K562 (cell line): ENCODE results near the gene PAN2. TPM values are rescaled to one million over a fixed set of nuclear protein-coding genes. Genes with fewer than 3 reads are reported as not detected.
"Not testable (repeated sequence)": the region's sequence is repeated elsewhere in the genome, so short reads cannot be mapped to it uniquely, and the experiment has no call there.

ENCODE experiments used
- ATAC-seq: fragments of 200-7000 bp; cut with Tn5 transposase; 3 replicates; pipeline ENCODE4 v1.9.1; 2020; ENCODE audit warnings: moderate library complexity
- BruUV-seq: library from RNA; stranded (reverse); fragments of 400-500 nt; replicated peaks from 2 replicates; lab custom pipeline; 2021; lab: Mats Ljungman, UMichigan
- CTCF ChIA-PET: fragments of 300-600 bp; formaldehyde crosslinking; extraction: SDS; loops from one replicate; lab custom pipeline; 2021; ENCODE audit warnings: low intra/inter-chr PET ratio; lab: Yijun Ruan, JAX
- POLR2A ChIA-PET: fragments of 300-600, 350-650 bp; sonication (Branson Sonifier 250); formaldehyde crosslinking; extraction: SDS; loops from one replicate; lab custom pipeline; 2021; ENCODE audit warnings: antibody characterized with exemption, inconsistent platforms; lab: Yijun Ruan, JAX
- DNase-seq, 4 experiments: peaks; one replicate each; pipeline versions ENCODE4 v3.0.0 to v3.0.0-alpha.2; 2011 to 2018; ENCODE audit warnings: low spot score in 3 of 4, mixed read lengths in 3 of 4; ENCODE audit errors: extremely low read depth in 1 of 4
- FAIRE-seq: peaks from 2 replicates; lab custom pipeline; 2011; peaks lifted over from hg19 to GRCh38; lab: Jason Lieb, UNC
- H2AFZ ChIP-seq: 2 replicates; pipeline ENCODE4 v1.6.0; 2011; ENCODE audit warnings: low read depth, low read length, control low read depth, inconsistent platforms
- H3K27ac ChIP-seq: fragments of 200-600 bp; 3 replicates; pipeline ENCODE4 v1.8.0; 2011; ENCODE audit warnings: low read depth, mild to moderate bottlenecking, control low read depth, inconsistent platforms, low read length, moderate library complexity, mixed read lengths; ENCODE audit errors: extremely low read depth
- H3K27me3 ChIP-seq, 2 experiments: fragments of 300-600 bp in 1 of 2; 2 replicates in 1 of 2; 3 replicates in 1 of 2; pipeline versions ENCODE4 v1.6.0 to v1.8.0; 2011; ENCODE audit warnings: inconsistent platforms in 2 of 2, low read length in 2 of 2, mild to moderate bottlenecking in 1 of 2, mixed read lengths in 1 of 2, moderate library complexity in 1 of 2; ENCODE audit not compliant: control insufficient read depth in 2 of 2, insufficient read depth in 2 of 2
- H3K36me3 ChIP-seq: fragments of 300-600 bp; 3 replicates; pipeline ENCODE4 v1.8.0; 2011; ENCODE audit warnings: mild to moderate bottlenecking, low read length, inconsistent platforms; ENCODE audit not compliant: control insufficient read depth, insufficient read depth
- H3K4me1 ChIP-seq, 2 experiments: fragments of 200-600 bp in 1 of 2; replicated peaks in 1 of 2; 2 replicates in 1 of 2; 3 replicates in 1 of 2; pipeline versions ENCODE4 v1.5.1 to v1.8.0; 2011; ENCODE audit warnings: inconsistent platforms in 2 of 2, low read length in 2 of 2, mild to moderate bottlenecking in 1 of 2, mixed read lengths in 1 of 2, moderate library complexity in 1 of 2; ENCODE audit not compliant: control insufficient read depth in 2 of 2, insufficient read depth in 2 of 2
- H3K4me2 ChIP-seq: 2 replicates; pipeline ENCODE4 v1.6.1; 2011; ENCODE audit warnings: low read length, control low read depth, inconsistent platforms, mixed read lengths; ENCODE audit not compliant: insufficient read depth
- H3K4me3 ChIP-seq: fragments of 200-600 bp; sonication (generic), shearing (Covaris generic); 2 replicates; pipeline ENCODE4 v1.5.1; 2016; ENCODE audit warnings: control low read depth, inconsistent platforms
- H3K79me2 ChIP-seq: fragments of 200-600 bp; 3 replicates; pipeline ENCODE4 v1.8.0; 2011; ENCODE audit warnings: low read length, inconsistent platforms; ENCODE audit not compliant: control insufficient read depth, insufficient read depth
- H3K9ac ChIP-seq, 2 experiments: 2 replicates each; pipeline versions ENCODE4 v1.6.0 to v1.6.1; 2011; ENCODE audit warnings: low read depth in 2 of 2, low read length in 2 of 2, control low read depth in 1 of 2, inconsistent platforms in 1 of 2, mild to moderate bottlenecking in 1 of 2, mixed read lengths in 1 of 2; ENCODE audit not compliant: insufficient read depth in 1 of 2
- H3K9me1 ChIP-seq: one replicate; pipeline ENCODE4 v1.6.0; 2011; ENCODE audit warnings: inconsistent platforms, mild to moderate bottlenecking, low read length, moderate library complexity; ENCODE audit not compliant: control insufficient read depth, insufficient read depth
- H3K9me3 ChIP-seq: replicated peaks from 2 replicates; pipeline ENCODE4 v1.5.1; 2011; ENCODE audit warnings: low read depth, low read length, inconsistent platforms; ENCODE audit not compliant: control insufficient read depth, insufficient read depth
- H4K20me1 ChIP-seq: replicated peaks from 2 replicates; pipeline ENCODE4 v1.6.1; 2011; ENCODE audit warnings: low read length, inconsistent platforms, mixed read lengths; ENCODE audit not compliant: control insufficient read depth, insufficient read depth
- CBX5 ChIP-seq: IDR thresholded peaks from 2 replicates; pipeline ENCODE4 v1.6.1; 2014; ENCODE audit warnings: low read depth, borderline replicate concordance
- CREM ChIP-seq: IDR thresholded peaks from 2 replicates; pipeline ENCODE4 v1.6.1; 2014; ENCODE audit warnings: antibody characterized with exemption, low read depth
- CSDE1 ChIP-seq, 2 experiments: fragments of 450-650 bp; IDR thresholded peaks; 2 replicates each; pipeline ENCODE4 v1.6.1; 2016; ENCODE audit warnings: mild to moderate bottlenecking in 1 of 2
- FOSL1 ChIP-seq: fragments of 200-800 bp; sonication (Bioruptor generic); conservative IDR thresholded peaks from 2 replicates; pipeline ENCODE4 v1.6.1; 2016; ENCODE audit warnings: missing genetic modification characterization, missing compliant biosample characterization
- GATAD2A ChIP-seq: fragments of 450-650 bp; IDR thresholded peaks from 2 replicates; pipeline ENCODE4 v1.6.1; 2017
- HDAC1 ChIP-seq, 2 experiments: fragments of 450-650 bp; IDR thresholded peaks; 2 replicates each; pipeline ENCODE4 v1.6.1; 2016 to 2017; ENCODE audit warnings: inconsistent platforms in 1 of 2, mild to moderate bottlenecking in 1 of 2, moderate library complexity in 1 of 2
- HOXB6 ChIP-seq: fragments of 250-450 bp; sonication (Bioruptor Pico); IDR thresholded peaks from 2 replicates; pipeline ENCODE4 v1.5.1; 2022; ENCODE audit warnings: mild to moderate bottlenecking, borderline replicate concordance
- NEUROD1 ChIP-seq: fragments of 150-350 bp; IDR thresholded peaks from 2 replicates; pipeline ENCODE4 v1.6.1; 2014; ENCODE audit warnings: borderline replicate concordance, low read length, low read depth; ENCODE audit not compliant: partially characterized antibody
- NR3C1 ChIP-seq: sonication (generic); formaldehyde crosslinking; IDR thresholded peaks from 2 replicates; pipeline ENCODE4 v1.8.1; 2022; ENCODE audit warnings: missing genetic modification reagents
- PHF21A ChIP-seq: fragments of 450-650 bp; IDR thresholded peaks from 2 replicates; pipeline ENCODE4 v1.6.1; 2017; ENCODE audit warnings: low read depth, borderline replicate concordance
- RAD51 ChIP-seq: fragments of 450-650 bp; IDR thresholded peaks from 2 replicates; pipeline ENCODE4 v1.7.1; 2016; ENCODE audit warnings: low read depth, mild to moderate bottlenecking, borderline replicate concordance
- RBM34 ChIP-seq: fragments of 200-400 bp; formaldehyde crosslinking; IDR thresholded peaks from 2 replicates; pipeline ENCODE4 v1.6.1; 2018; ENCODE audit warnings: low read length, borderline replicate concordance; ENCODE audit not compliant: insufficient read depth
- TRIM28 ChIP-seq: fragments of 450-650 bp; IDR thresholded peaks from 2 replicates; pipeline ENCODE4 v1.6.1; 2017
- ZNF121 ChIP-seq: sonication (generic); formaldehyde crosslinking; conservative IDR thresholded peaks from 2 replicates; pipeline ENCODE4 v1.8.0; 2022; ENCODE audit warnings: missing genetic modification reagents
- ZNF436 ChIP-seq: fragments of 250-450, 450-650 bp; sonication (Bioruptor Pico); formaldehyde crosslinking; IDR thresholded peaks from 2 replicates; pipeline ENCODE4 v1.7.0; 2020; ENCODE audit warnings: mild to moderate bottlenecking
- ZNF584 ChIP-seq: fragments of 200-800 bp; sonication (Bioruptor generic); IDR thresholded peaks from 2 replicates; pipeline ENCODE4 v1.6.1; 2016; ENCODE audit warnings: low read depth, mild to moderate bottlenecking, missing genetic modification characterization, missing compliant biosample characterization
- ZNF717 ChIP-seq: fragments of 250-450 bp; sonication (Bioruptor Pico); IDR thresholded peaks from 2 replicates; pipeline ENCODE4 v1.5.0; 2021
- WGBS: fragments of 100-300 bp; shearing (Covaris generic); methylation state at CpG from one replicate; pipeline ENCODE4 v1.1.6; 2016; ENCODE audit warnings: low coverage, mixed read lengths; ENCODE audit not compliant: insufficient coverage; ENCODE audit errors: missing lambda C conversion rate; 5-methylcytosine and 5-hydroxymethylcytosine counted together
- in situ Hi-C: fragments of 300-500 bp; cut with MboI; formaldehyde crosslinking; loops from 4 replicates; pipeline ENCODE4 v1.15.0; 2018; ENCODE audit warnings: inconsistent platforms, mixed read lengths
- intact Hi-C: fragments of 100-400 bp; cut with micrococcal nuclease; formaldehyde crosslinking; loops from 2 replicates; pipeline ENCODE4 v1.14.2; 2022
- polyA plus RNA-seq, 8 experiments: library from polyadenylated mRNA; depleted of rRNA in 4 of 8; stranded (reverse) in 5 of 8; unstranded in 3 of 8; fragments of >200 nt; fragmentation: Nextera tagmentation in 2 of 8; fragmentation: Illumina TruSeq in 1 of 8; extraction: Ambion mirVana in 2 of 8; extraction: Trizol in 1 of 8; gene quantifications; 2 replicates each; pipeline versions ENCODE4 v1.2.1 to v1.2.3, GENCODE V29; 2011 to 2014; ENCODE audit warnings: inconsistent platforms in 1 of 8, missing spikeins in 1 of 8
- total RNA-seq, 7 experiments: library from RNA; depleted of rRNA in 6 of 7; stranded (reverse); fragments of >200 nt in 6 of 7; fragmentation: Illumina TruSeq in 2 of 7; extraction: Trizol in 2 of 7; gene quantifications; 2 replicates each; pipeline versions ENCODE4 v1.2.1 to v1.2.3, GENCODE V29; 2011 to 2021; ENCODE audit warnings: low replicate concordance in 1 of 7
- TF ChIP-seq, protein P1 (sequence below): IDR thresholded peaks from 3 replicates; pipeline ENCODE4 v1.6.1; 2011; ENCODE audit warnings: borderline replicate concordance, mild to moderate bottlenecking; ENCODE audit not compliant: insufficient read length, insufficient read depth

PAN2 gene
- total and polyA plus RNA-seq, 9 of the 15 experiments (the other 6 are each of a cell fraction or from before 2014, with no cell fraction given): 15.0 to 66.1 (median 25.9) TPM

DNA sequence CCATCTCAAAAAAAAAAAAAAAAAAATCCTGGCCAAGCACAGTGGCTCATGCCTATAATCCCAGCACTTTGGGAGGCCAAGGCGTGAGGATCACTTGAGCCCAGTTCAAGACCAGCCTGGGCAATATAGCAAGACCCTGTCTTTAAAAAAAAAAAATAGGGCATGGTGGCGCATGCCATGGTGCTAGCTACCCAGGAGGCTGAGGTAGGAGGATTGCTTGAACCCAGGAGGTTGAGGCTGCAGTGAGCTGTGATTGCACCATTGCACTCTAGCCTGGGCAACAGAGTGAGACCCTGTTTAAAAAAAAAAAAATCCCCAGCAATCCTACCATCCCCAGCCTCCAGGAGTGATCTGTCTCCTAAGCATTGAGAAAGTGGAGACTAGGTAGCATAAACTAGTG lies 8.5 kb upstream of the PAN2 start:
- CTCF ChIA-PET, ATAC-seq, FAIRE-seq, H3K4me2 ChIP-seq, H3K9me3 ChIP-seq, H3K9me1 ChIP-seq, H3K27ac ChIP-seq, intact Hi-C loops, BruUV-seq, H2AFZ ChIP-seq, H3K9ac ChIP-seq, in situ Hi-C loops, H3K4me3 ChIP-seq, H3K27me3 ChIP-seq, DNase-seq, H4K20me1 ChIP-seq, H3K79me2 ChIP-seq: not testable (repeated sequence)
- 88% methylated on average over 1 of the region's 2 CpGs for WGBS
- H3K4me1 ChIP-seq: peaks cover 8 to 20% of the 10 kb centered on the region in 2 experiments; a peak in 4 of 5 replicates
- TF ChIP-seq ZNF121 (CRISPR knock-in tag): peak; percentile 84
- H3K36me3 ChIP-seq: peaks cover 48% of the 10 kb centered on the region; the same call in 2 of the 3 replicates
- POLR2A ChIA-PET: interaction anchor here (0.6 to 19.0 kb wide), 2 partner anchors 12 to 336 kb away, joined by 3 to 274 read pairs; partner anchors contain the start of genes APOF and STAT2

DNA sequence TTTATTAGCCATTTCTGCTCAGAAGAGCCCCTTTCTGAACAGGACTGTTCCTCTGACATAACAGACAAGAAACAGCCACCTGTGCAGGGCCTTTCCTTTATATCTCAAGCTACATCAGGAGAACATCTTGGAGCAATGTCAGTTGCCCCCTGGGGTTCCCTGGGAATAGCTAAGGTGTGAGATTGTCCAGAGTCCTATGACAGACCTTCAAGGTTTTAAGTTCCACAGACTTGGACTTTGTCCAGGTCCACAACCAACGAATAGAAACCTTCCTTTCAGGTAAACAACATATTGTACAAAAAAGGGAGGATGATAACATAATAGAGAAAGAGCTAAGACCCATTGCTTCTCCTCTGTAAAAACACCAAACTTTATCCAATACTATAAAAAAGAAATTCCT lies 7.8 kb upstream of the PAN2 start:
- Histone ChIP-seq H3K27me3 (no peaks in the 10 kb centered on the region), H3K27ac (peak overlapping the region; percentile 40; the same call in 1 of the 3 replicates), H3K9me1 (peaks cover 7% of the 10 kb centered on the region), H3K9ac (no peak overlapping the region), H3K36me3 (peaks cover 42% of the 10 kb centered on the region; the same call in 2 of the 3 replicates), H3K9me3 (no peaks in the 10 kb centered on the region), H3K4me1 (peaks cover 8 to 25% of the 10 kb centered on the region in 2 experiments; a peak in 4 of 5 replicates), H3K4me3 (no peak overlapping the region), H3K4me2 (no peak overlapping the region), H4K20me1 (no peaks in the 10 kb centered on the region), H3K79me2 (peaks cover 7% of the 10 kb centered on the region; the same call in 2 of the 3 replicates), H2AFZ (no peak overlapping the region)
- no TSS peak for BruUV-seq
- ChIA-PET CTCF (no interaction called here), POLR2A (interaction anchor here (0.6 to 19.0 kb wide), 4 partner anchors 9 to 336 kb away, joined by 3 to 274 read pairs (median 3); partner anchors contain the start of genes APOF and STAT2)
- DNase-seq: no peak
- 18% methylated on average over 1 of the region's 1 CpG for WGBS
- intact Hi-C loops (no loop called here), in situ Hi-C loops (no loop called here)
- ATAC-seq: no peak
- FAIRE-seq: no peak
- no peak for TF ChIP-seq FOSL1 (tag)
- no peak for TF ChIP-seq NEUROD1
- TF ChIP-seq CBX5: no peak
- TF ChIP-seq TRIM28: no peak
- TF ChIP-seq ZNF584 (CRISPR knock-in tag): no peak
- no peak for TF ChIP-seq RBM34
- TF ChIP-seq ZNF717 (CRISPR knock-in tag): no peak
- no peak for TF ChIP-seq GATAD2A
- no peak for TF ChIP-seq ZNF436 (CRISPR knock-in tag)
- TF ChIP-seq HOXB6: no peak
- no peak for TF ChIP-seq RAD51
- TF ChIP-seq NR3C1: no peak
- TF ChIP-seq HDAC1 (IDR thresholded peaks at IDR 0.05): no peak
- TF ChIP-seq, protein P1, sequence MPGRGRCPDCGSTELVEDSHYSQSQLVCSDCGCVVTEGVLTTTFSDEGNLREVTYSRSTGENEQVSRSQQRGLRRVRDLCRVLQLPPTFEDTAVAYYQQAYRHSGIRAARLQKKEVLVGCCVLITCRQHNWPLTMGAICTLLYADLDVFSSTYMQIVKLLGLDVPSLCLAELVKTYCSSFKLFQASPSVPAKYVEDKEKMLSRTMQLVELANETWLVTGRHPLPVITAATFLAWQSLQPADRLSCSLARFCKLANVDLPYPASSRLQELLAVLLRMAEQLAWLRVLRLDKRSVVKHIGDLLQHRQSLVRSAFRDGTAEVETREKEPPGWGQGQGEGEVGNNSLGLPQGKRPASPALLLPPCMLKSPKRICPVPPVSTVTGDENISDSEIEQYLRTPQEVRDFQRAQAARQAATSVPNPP: no peak
- no peak for TF ChIP-seq PHF21A
- no peak for TF ChIP-seq CREM
- no peak for TF ChIP-seq CSDE1 (IDR thresholded peaks at IDR 0.05)
